GM19023 (cell line): ENCODE measurements around the gene FAM120C.

ENCODE experiments used
- ATAC-seq: cut with Tn5 transposase; IDR thresholded peaks from one replicate; pipeline ENCODE4 v1.9.1; 2021; ENCODE audit warnings: mild to moderate bottlenecking, moderate library complexity; ENCODE audit not compliant: unreplicated experiment

Gene FAM120C

DNA sequence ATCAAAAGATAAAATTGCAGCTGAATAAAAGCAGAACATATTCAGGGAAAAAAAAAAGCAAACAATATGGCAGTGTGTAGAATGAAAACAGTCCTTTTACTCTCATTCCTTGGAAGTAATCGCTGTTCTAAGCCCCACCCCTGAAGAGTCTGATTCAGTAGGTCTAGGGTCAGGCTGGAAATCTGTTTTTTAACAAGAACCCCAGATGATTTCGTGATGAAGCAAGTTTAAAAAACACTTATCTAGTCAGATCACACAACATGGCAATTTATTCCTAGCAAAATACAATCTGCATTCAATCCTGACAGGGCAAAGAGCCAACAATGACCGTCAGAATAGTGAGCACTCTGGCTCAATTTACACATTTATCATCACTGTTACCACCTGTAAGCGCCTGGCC, 16.1 kb downstream of the FAM120C start:
- no peak for ATAC-seq

DNA sequence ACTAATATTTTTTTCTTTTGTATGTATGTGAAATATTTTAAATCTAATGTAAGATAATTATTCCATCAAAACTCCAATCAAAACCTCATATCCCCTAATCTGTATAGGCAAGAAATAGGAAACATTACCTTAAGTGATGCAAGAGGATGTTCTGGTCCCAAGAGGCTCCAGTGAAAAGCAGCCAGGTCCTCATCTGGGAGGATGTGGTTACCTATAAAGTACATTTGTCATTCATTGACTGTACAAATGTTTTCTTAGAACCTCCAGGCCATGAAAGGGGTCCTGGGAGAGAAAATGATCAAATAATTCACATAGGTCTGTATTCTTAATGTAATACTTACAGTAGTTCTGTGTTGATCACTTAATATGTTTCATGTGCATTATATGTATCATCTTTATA, 25.5 kb downstream of the FAM120C start:
- ATAC-seq: no peak

DNA sequence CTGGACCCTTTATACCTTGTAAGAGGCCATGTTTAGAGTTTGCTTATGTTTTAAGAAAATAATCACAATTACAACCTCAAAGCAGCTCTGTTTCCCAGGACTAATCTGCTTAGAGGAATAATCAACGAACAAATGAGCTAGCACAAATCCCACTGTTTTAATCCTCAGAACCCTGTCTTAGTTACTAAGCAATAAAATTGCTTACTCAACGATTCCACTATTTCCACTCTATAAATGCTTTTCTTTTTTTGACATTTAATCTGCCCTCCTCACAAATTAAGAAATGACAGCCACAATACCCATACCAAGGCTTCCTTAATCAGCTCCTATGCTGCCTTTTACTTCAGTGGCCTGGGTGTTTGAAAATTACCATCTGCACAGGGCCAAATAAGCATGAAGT, 48.8 kb downstream of the FAM120C start:
- no peak for ATAC-seq

- no peak for ATAC-seq
Observed at GRCh38 chrX:54116391-54116790, 66.7 kb downstream of the FAM120C start.

- no peak for ATAC-seq
Observed at GRCh38 chrX:54093571-54093970, 89.5 kb downstream of the FAM120C start.

GRCh38 chrX:54093159-54093558, 89.9 kb downstream of the FAM120C start:
- no peak for ATAC-seq

DNA sequence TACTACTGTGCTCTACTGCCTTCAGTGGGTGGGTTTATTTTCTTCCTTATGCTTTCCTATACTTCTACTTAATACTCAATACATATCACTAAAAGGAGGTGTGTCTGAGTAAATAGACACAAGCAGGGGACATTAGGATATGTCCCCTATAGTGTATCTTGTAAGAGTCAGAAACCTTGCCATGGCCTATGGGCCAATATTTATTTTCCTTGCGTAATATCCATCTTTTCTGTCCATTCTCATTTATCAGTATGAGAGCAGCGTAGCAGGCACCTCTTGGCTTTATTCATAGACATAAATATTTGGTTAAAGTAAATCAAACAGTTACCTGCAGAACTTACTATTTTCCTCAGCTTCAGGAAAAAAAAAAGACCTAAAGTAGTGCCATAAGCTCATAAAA, 92.2 kb downstream of the FAM120C start:
- no peak for ATAC-seq

- ATAC-seq: no peak
Observed at GRCh38 chrX:54089191-54089590, 93.9 kb downstream of the FAM120C start.

DNA sequence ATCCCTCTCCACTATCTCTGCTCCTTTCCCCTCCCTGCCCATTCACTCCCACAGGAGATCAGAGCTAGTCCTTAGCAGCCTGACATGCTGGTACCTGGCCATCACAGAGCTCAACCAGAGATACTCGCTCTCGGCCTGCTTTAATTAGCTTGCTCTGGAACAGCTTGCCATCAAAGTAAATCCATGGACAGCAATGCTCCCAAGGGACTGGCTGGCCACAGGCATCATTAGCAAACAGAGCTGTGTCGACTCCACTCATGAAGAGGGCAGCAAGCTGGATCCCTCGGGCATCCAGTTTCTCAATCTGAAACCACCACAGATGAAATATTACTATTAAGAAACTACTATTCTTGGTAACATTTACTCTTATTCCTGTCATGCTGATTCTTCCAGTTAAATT, 95.4 kb downstream of the FAM120C start:
- ATAC-seq: no peak

GRCh38 chrX:54085666-54086065, 97.4 kb downstream of the FAM120C start:
- ATAC-seq: no peak

- ATAC-seq: no peak
Observed at GRCh38 chrX:54076903-54077302, 106.2 kb downstream of the FAM120C start.

- ATAC-seq: no peak
Observed at GRCh38 chrX:54074826-54075225, 108.2 kb downstream of the FAM120C start.

DNA sequence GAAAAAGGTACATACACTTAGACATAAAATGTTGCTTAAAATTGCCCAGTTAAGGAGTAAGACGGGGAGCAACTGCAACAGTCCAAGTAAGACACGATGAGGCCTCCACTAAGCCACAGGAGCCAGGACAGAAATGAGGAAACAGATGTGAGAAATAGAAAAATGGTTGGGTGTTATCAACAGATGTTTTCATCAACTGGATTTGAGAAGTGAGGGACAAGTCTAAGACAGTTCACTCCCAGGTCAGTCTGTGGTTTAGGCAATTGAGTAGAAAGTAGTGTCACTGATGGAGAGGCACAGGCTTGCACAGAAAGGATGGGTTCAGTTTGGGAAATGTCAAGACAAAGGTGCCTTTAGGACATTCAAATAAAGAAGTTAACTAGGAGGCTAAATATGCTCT, 115.3 kb downstream of the FAM120C start:
- ATAC-seq: no peak

DNA sequence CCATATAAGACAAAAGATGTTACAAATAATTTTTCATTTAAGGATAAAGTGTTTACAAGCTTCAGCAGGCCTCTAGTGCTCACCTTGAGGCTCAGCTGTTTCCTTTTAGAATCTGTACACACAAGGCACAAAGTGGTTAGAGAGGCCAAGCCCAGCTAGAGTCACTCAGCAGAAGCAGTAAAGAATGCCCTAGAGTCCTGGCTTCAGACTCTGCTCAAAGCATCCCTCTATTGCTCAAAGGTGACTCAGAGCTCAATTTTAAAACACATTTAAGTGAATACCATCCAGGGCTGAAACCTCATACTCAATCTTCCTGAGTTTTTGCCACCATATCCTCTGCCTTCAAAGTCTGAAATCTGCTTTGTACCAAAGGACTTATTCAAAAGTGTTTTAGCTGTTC, 116.2 kb downstream of the FAM120C start:
- ATAC-seq: no peak

GRCh38 chrX:54064564-54064963, 118.5 kb downstream of the FAM120C start:
- ATAC-seq: no peak

GRCh38 chrX:54063361-54063760, 119.7 kb downstream of the FAM120C start:
- no peak for ATAC-seq

DNA sequence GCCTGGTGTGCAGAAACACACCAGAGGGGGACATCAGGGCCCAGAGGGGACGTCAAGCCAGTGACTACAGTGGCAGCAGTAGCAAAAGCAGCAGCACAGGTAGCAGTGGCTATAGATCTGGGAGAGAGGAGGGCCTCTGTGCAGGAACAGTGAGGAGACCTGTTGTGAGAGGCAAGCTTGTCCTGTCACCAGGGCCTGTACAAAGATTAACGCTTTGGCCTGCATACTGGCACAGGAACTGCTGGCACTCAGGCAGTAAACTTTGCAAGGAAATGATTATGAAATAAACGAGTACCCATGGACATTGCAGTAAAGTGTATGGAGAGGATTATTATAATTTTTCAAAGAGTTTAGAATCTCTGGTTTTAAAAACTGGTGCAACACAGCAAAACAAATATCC, 133.3 kb downstream of the FAM120C start:
- no peak for ATAC-seq

GRCh38 chrX:54048412-54048811, 134.6 kb downstream of the FAM120C start:
- ATAC-seq: no peak

- no peak for ATAC-seq
Observed at GRCh38 chrX:54045563-54046228, 137.4 kb downstream of the FAM120C start.

DNA sequence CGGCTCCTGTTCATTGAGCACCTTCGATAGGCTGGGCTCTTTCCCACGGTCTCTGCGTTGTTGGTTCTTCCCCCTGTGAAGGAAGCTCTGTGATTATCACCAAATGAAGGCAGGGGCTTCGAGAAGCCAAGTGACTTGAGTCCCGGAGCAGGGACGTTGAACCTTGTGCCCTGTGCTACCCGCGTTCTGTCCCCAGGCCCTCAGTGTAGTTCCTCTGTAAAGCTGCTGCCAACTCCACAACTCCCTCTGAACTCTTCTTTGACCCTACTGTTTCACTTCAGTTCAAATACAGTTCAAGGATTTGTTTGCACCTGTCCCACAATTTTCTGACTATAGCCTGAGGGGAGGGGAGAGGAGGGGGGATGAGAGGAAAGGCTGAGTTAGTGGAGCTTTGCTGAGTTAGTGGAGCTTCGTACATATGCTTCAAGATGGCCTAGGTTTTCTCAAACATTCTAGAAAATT, 138.1 kb downstream of the FAM120C start:
- ATAC-seq: no peak

DNA sequence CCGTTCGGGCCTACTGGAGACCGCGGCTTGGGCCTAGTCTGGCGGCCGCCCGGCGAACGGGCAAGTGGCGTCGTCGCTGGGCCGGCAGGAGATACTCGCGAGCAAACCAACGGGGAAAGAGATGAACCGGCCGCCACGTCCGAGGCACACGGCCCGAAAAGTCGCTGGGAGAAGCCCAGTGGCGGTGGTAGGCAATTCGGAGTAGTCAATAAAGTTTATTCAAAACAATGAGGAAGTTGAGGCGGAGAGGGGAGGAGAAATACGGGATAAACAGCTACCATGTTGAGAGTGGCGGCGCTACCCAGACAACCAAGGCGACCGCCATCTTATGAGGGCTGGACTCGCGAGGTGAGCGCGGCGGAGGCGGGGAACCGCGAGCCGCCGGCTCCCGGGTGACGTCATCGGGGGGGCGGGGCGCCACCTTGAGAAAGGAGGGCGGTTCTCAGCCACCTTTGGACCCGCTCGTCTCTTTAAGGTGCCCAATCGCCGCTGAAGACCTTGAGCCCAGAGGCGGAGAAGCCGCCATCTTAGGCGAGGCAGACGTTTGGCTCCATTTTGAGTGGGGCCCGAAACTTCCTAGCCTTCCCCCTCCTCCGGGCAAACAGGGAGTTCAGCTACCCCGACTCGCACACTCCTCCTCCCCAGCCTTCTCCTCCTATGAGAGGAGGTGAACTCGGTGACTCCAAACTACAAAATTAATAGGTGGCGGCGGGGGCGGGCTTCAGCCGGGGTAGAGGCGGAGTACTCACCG, 138.8 kb downstream of the FAM120C start, which contains the start of gene PHF8:
Gene PHF8, minus strand, starts transcription at position 348 of the 751 bp plus-strand sequence. CDS start 1,745 bp downstream, outside the sequence.
- ATAC-seq: peak; percentile 85

GRCh38 chrX:54043541-54044125, 139.4 kb downstream of the FAM120C start:
- peak; percentile 15 for ATAC-seq
